Lung (tissue), 12 donors: ENCODE measurements around the gene GHR. TPM values are rescaled to one million over a fixed set of nuclear protein-coding genes. Genes with fewer than 3 reads are reported as not detected.

ENCODE experiments used
- ATAC-seq: fragments of 200-7000 bp; cut with Tn5 transposase; one replicate; pipeline ENCODE4 v1.9.1; 2020; ENCODE audit warnings: moderate number of reproducible peaks; ENCODE audit not compliant: insufficient read depth, low FRiP score
- DNase-seq, 3 donors: peaks; one replicate each; pipeline ENCODE4 v3.0.0-alpha.2; 2013 to 2017
- H3K27ac ChIP-seq, 2 donors: one replicate each; pipeline ENCODE4 v1.5.1; 2013; ENCODE audit warnings: mild to moderate bottlenecking in 2 of 2, moderate library complexity in 2 of 2, control low read depth in 1 of 2, inconsistent platforms in 1 of 2, low read depth in 1 of 2, low read length in 1 of 2
- H3K27me3 ChIP-seq, 3 donors: one replicate each; pipeline ENCODE4 v1.5.1; 2013; ENCODE audit warnings: low read length in 2 of 3; ENCODE audit not compliant: control insufficient read depth in 3 of 3, insufficient read depth in 3 of 3
- H3K36me3 ChIP-seq, 4 donors: one replicate each; pipeline ENCODE4 v1.5.1; 2013; ENCODE audit warnings: low read length in 4 of 4, mild to moderate bottlenecking in 1 of 4, moderate library complexity in 1 of 4; ENCODE audit not compliant: control insufficient read depth in 4 of 4, insufficient read depth in 4 of 4
- H3K4me1 ChIP-seq, 5 donors: one replicate each; pipeline ENCODE4 v1.5.1; 2013; ENCODE audit warnings: low read length in 5 of 5, mild to moderate bottlenecking in 2 of 5, moderate library complexity in 1 of 5; ENCODE audit not compliant: control insufficient read depth in 5 of 5, insufficient read depth in 5 of 5
- H3K4me3 ChIP-seq: one replicate; pipeline ENCODE4 v1.5.1; 2013; ENCODE audit warnings: mild to moderate bottlenecking, control low read depth, moderate library complexity
- H3K9ac ChIP-seq, 2 donors: one replicate each; pipeline ENCODE4 v1.5.1; 2013; ENCODE audit warnings: low read length in 2 of 2, control low read depth in 1 of 2; ENCODE audit not compliant: insufficient read depth in 1 of 2
- H3K9me3 ChIP-seq, 4 donors: one replicate each; pipeline ENCODE4 v1.5.1; 2013; ENCODE audit warnings: low read length in 3 of 4, mild to moderate bottlenecking in 1 of 4, moderate library complexity in 1 of 4; ENCODE audit not compliant: control insufficient read depth in 4 of 4, insufficient read depth in 3 of 4
- WGBS, 2 donors: extraction: QIAGEN DNeasy Blood & Tissue Kit; methylation state at CpG; one replicate each; pipeline ENCODE4 v1.1.7; 2013; 5-methylcytosine and 5-hydroxymethylcytosine counted together
- polyA plus RNA-seq, 2 donors: library from polyadenylated mRNA; stranded (reverse); fragments of 200-250 nt; gene quantifications; one replicate each; pipeline ENCODE4 v1.2.1, GENCODE V29; 2013
- total RNA-seq, 2 donors: library from RNA; depleted of rRNA in 1 of 2; stranded (reverse); fragments of >200 nt in 1 of 2; gene quantifications; one replicate each; pipeline ENCODE4 v1.2.1, GENCODE V29; 2014 to 2021
- TF ChIP-seq, protein P1 (sequence below): IDR thresholded peaks from 2 replicates; pipeline ENCODE4 v1.5.1; 2012; ENCODE audit warnings: mild to moderate bottlenecking; ENCODE audit errors: control extremely low read depth, extremely low read depth
- donor health status: control.
- donor health status: control.
- donor health status: Bipolar disorder and iron deficiency.
- donor health status: healthy.
- donor health status: DM: yes; HTN: yes; CAD: no.

GHR gene
- total and polyA plus RNA-seq, 4 donors = 0.98 to 23.8 (median 3.2) TPM

DNA sequence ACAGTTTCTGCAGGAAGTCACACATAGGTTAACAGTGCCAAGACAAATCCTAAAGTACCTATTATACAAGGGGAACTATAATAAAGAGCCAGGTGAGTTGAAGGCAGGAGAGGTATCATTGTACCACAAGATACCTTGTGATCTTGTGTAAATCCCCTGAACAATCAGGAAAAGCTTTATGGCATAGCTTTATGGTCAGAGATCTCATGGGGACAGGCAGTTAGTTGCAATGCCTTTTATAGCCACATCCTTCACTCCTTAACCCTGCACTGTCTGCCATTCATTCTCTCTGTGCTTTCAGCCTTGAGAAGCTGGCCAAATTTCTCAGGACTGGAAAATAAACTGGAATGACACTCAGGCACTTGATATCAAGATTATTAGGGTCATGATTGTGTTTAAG, 97.0 kb downstream of the GHR start:
- Histone ChIP-seq H3K4me3 (no peak overlapping the region), H3K27me3 (no peaks in the 10 kb centered on the region), H3K9me3 (no peaks in the 10 kb centered on the region), H3K4me1 (peaks cover 0 to 37% (median 12%) of the 10 kb centered on the region in 5 donors), H3K9ac (no peak overlapping the region), H3K36me3 (no peaks in the 10 kb centered on the region), H3K27ac (no peak overlapping the region)
- ATAC-seq (no peak), DNase-seq (no peak)
- TF ChIP-seq, protein P1, sequence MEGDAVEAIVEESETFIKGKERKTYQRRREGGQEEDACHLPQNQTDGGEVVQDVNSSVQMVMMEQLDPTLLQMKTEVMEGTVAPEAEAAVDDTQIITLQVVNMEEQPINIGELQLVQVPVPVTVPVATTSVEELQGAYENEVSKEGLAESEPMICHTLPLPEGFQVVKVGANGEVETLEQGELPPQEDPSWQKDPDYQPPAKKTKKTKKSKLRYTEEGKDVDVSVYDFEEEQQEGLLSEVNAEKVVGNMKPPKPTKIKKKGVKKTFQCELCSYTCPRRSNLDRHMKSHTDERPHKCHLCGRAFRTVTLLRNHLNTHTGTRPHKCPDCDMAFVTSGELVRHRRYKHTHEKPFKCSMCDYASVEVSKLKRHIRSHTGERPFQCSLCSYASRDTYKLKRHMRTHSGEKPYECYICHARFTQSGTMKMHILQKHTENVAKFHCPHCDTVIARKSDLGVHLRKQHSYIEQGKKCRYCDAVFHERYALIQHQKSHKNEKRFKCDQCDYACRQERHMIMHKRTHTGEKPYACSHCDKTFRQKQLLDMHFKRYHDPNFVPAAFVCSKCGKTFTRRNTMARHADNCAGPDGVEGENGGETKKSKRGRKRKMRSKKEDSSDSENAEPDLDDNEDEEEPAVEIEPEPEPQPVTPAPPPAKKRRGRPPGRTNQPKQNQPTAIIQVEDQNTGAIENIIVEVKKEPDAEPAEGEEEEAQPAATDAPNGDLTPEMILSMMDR = no peak

DNA sequence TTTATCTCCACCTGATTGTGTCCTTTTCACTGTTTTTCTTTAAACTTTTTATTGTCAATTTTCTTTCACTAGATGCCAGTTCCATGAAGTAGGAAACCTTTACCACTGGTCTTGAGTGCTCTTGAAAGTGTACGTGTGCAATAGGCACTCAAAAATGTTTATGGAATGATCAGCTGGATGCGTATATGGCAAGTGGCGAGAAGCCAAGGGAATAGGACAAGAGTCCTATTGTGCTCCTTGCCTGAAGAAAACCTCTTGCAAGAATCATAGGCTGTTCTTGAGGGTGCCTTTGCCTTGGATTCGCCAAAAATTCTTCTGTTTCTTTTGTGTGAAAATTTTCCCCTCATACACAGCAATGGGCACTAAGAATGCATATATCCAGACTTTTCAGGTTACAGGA, 97.7 kb downstream of the GHR start:
- Histone ChIP-seq H3K4me3 (no peak overlapping the region), H3K27ac (no peak overlapping the region), H3K27me3 (no peaks in the 10 kb centered on the region), H3K9ac (no peak overlapping the region), H3K36me3 (no peaks in the 10 kb centered on the region), H3K9me3 (no peaks in the 10 kb centered on the region), H3K4me1 (peaks cover 0 to 32% (median 12%) of the 10 kb centered on the region in 5 donors)
- no peak for ATAC-seq
- TF ChIP-seq, protein P1 = no peak
- peak; percentile 26 to 62 (median 41) for DNase-seq
- WGBS, 2 donors = 80 to 91% methylated on average over 4 of the region's 4 CpGs

GRCh38 chr5:42521406-42521805, 98.2 kb downstream of the GHR start:
- Histone ChIP-seq H3K27ac (no peak overlapping the region), H3K4me3 (no peak overlapping the region), H3K36me3 (no peaks in the 10 kb centered on the region), H3K4me1 (peaks cover 0 to 32% (median 12%) of the 10 kb centered on the region in 5 donors), H3K9me3 (no peaks in the 10 kb centered on the region), H3K27me3 (no peaks in the 10 kb centered on the region), H3K9ac (no peak overlapping the region)
- TF ChIP-seq, protein P1 = no peak
- ATAC-seq (no peak), DNase-seq (no peak)
- WGBS, 2 donors = 78 to 88% methylated on average over 2 of the region's 2 CpGs

- Histone ChIP-seq H3K4me3 (no peak overlapping the region), H3K36me3 (peaks cover 0 to 3% (median 0%) of the 10 kb centered on the region in 4 donors), H3K9ac (no peak overlapping the region), H3K27me3 (no peaks in the 10 kb centered on the region), H3K27ac (no peak overlapping the region), H3K4me1 (peaks cover 0 to 23% (median 12%) of the 10 kb centered on the region in 5 donors), H3K9me3 (peaks cover 0 to 2% (median 0%) of the 10 kb centered on the region in 4 donors)
- no peak for DNase-seq
- whole genome bisulfite sequencing, 2 donors = 26 to 48% methylated on average over 1 of the region's 1 CpG
- TF ChIP-seq, protein P1 = no peak
- no peak for ATAC-seq
Observed at GRCh38 chr5:42522783-42523182, 99.5 kb downstream of the GHR start.
